ENCODE results near the gene PAIP1. TPM values are rescaled to one million over a fixed set of nuclear protein-coding genes. Genes with fewer than 3 reads are reported as not detected.

Gene PAIP1
- total RNA-seq, 1 experiment from 2014 or later, result 118 TPM

- no peak overlapping the region for H3K4me3 ChIP-seq (ENCODE audit: low read depth, low read length, poor library complexity, severe bottlenecking)
- ChIA-PET CTCF (no interaction called here), POLR2A (ENCODE audit: low non-redundant PET) (no interaction called here)
- intact Hi-C loops (cut with micrococcal nuclease; ENCODE audit: unreplicated experiment), result no loop called here
- H3K36me3 ChIP-seq (ENCODE audit: insufficient read depth, low read length, poor library complexity, severe bottlenecking), result no peaks in the 10 kb centered on the region
- no TSS peak for BruUV-seq (replicated peaks)
- H3K27me3 ChIP-seq (replicated peaks; ENCODE audit: insufficient read depth, low read depth, low read length, poor library complexity), result no peaks in the 10 kb centered on the region
- no peaks in the 10 kb centered on the region for H3K4me1 ChIP-seq (ENCODE audit: insufficient read depth, low read length, poor library complexity, severe bottlenecking)
- no peak for DNase-seq (ENCODE audit: low spot score)
- TF ChIP-seq EZH2 (IDR thresholded peaks at IDR 0.05; ENCODE audit: borderline replicate concordance, low read depth, low read length, poor library complexity, severe bottlenecking), result no peak
- TF ChIP-seq CTCF (conservative IDR thresholded peaks at IDR 0.05; ENCODE audit: low read depth, low read length), result no peak
- no peaks in the 10 kb centered on the region for H3K9me3 ChIP-seq (ENCODE audit: low read depth, low read length, poor library complexity, severe bottlenecking)
- H3K27ac ChIP-seq (ENCODE audit: low read depth, low read length, poor library complexity, severe bottlenecking), result no peak overlapping the region
These were observed 16.2 kb upstream of the PAIP1 start for GRCh38 chr5:43573058-43573457.

GRCh38 chr5:43572357-43572756 is 15.5 kb upstream of the PAIP1 start:
- H3K27ac ChIP-seq (ENCODE audit: low read depth, low read length, poor library complexity, severe bottlenecking), result no peak overlapping the region
- intact Hi-C loops (cut with micrococcal nuclease; ENCODE audit: unreplicated experiment), result no loop called here
- no peaks in the 10 kb centered on the region for H3K27me3 ChIP-seq (replicated peaks; ENCODE audit: insufficient read depth, low read depth, low read length, poor library complexity)
- H3K4me3 ChIP-seq (ENCODE audit: low read depth, low read length, poor library complexity, severe bottlenecking), result no peak overlapping the region
- H3K36me3 ChIP-seq (ENCODE audit: insufficient read depth, low read length, poor library complexity, severe bottlenecking), result no peaks in the 10 kb centered on the region
- TF ChIP-seq CTCF (conservative IDR thresholded peaks at IDR 0.05; ENCODE audit: low read depth, low read length), result no peak
- TF ChIP-seq EZH2 (IDR thresholded peaks at IDR 0.05; ENCODE audit: borderline replicate concordance, low read depth, low read length, poor library complexity, severe bottlenecking), result no peak
- no peak for DNase-seq (ENCODE audit: low spot score)
- CTCF ChIA-PET, result no interaction called here
- no peaks in the 10 kb centered on the region for H3K4me1 ChIP-seq (ENCODE audit: insufficient read depth, low read length, poor library complexity, severe bottlenecking)
- H3K9me3 ChIP-seq (ENCODE audit: low read depth, low read length, poor library complexity, severe bottlenecking), result no peaks in the 10 kb centered on the region
- BruUV-seq (replicated peaks), result no TSS peak
- POLR2A ChIA-PET (ENCODE audit: low non-redundant PET), result no interaction called here

GRCh38 chr5:43571237-43571636 is 14.4 kb upstream of the PAIP1 start:
- Histone ChIP-seq H3K4me3 (ENCODE audit: low read depth, low read length, poor library complexity, severe bottlenecking) (no peak overlapping the region), H3K27me3 (replicated peaks; ENCODE audit: insufficient read depth, low read depth, low read length, poor library complexity) (no peaks in the 10 kb centered on the region), H3K27ac (ENCODE audit: low read depth, low read length, poor library complexity, severe bottlenecking) (no peak overlapping the region), H3K4me1 (ENCODE audit: insufficient read depth, low read length, poor library complexity, severe bottlenecking) (no peaks in the 10 kb centered on the region), H3K9me3 (ENCODE audit: low read depth, low read length, poor library complexity, severe bottlenecking) (no peaks in the 10 kb centered on the region), H3K36me3 (ENCODE audit: insufficient read depth, low read length, poor library complexity, severe bottlenecking) (no peaks in the 10 kb centered on the region)
- DNase-seq (ENCODE audit: low spot score), result no peak
- CTCF ChIA-PET, result no interaction called here
- no peak for TF ChIP-seq EZH2 (IDR thresholded peaks at IDR 0.05; ENCODE audit: borderline replicate concordance, low read depth, low read length, poor library complexity, severe bottlenecking)
- TF ChIP-seq CTCF (conservative IDR thresholded peaks at IDR 0.05; ENCODE audit: low read depth, low read length), result no peak
- intact Hi-C loops (cut with micrococcal nuclease; ENCODE audit: unreplicated experiment), result no loop called here
- POLR2A ChIA-PET (ENCODE audit: low non-redundant PET), result interaction anchor here (0.7 kb wide), 1 partner anchor 19 kb away, joined by 3 read pairs; no protein-coding TSS in a partner anchor
- BruUV-seq (replicated peaks), result no TSS peak
